GM10248 (cell line): ENCODE results near the gene GNB1L.

Source experiments
- CTCF ChIA-PET: fragments of 300-600 bp; sonication (Branson Sonifier 250); formaldehyde crosslinking; extraction: SDS; loops from one replicate; lab custom pipeline; 2021; ENCODE audit warnings: antibody characterized with exemption; lab: Yijun Ruan, JAX
- POLR2A ChIA-PET: fragments of 350-650 bp; sonication (Branson Sonifier 250); formaldehyde crosslinking; extraction: SDS; loops from one replicate; lab custom pipeline; 2020; ENCODE audit warnings: antibody characterized with exemption; lab: Yijun Ruan, JAX
- DNase-seq: peaks from one replicate; pipeline ENCODE4 v3.0.0; 2012; ENCODE audit errors: extremely low spot score
- TF ChIP-seq, protein P1 (sequence below): IDR thresholded peaks from 2 replicates; pipeline ENCODE4 v1.5.1; 2012; ENCODE audit warnings: mild to moderate bottlenecking, low read depth; ENCODE audit errors: extremely low read depth, missing control alignments, control extremely low read depth

Gene GNB1L

DNA sequence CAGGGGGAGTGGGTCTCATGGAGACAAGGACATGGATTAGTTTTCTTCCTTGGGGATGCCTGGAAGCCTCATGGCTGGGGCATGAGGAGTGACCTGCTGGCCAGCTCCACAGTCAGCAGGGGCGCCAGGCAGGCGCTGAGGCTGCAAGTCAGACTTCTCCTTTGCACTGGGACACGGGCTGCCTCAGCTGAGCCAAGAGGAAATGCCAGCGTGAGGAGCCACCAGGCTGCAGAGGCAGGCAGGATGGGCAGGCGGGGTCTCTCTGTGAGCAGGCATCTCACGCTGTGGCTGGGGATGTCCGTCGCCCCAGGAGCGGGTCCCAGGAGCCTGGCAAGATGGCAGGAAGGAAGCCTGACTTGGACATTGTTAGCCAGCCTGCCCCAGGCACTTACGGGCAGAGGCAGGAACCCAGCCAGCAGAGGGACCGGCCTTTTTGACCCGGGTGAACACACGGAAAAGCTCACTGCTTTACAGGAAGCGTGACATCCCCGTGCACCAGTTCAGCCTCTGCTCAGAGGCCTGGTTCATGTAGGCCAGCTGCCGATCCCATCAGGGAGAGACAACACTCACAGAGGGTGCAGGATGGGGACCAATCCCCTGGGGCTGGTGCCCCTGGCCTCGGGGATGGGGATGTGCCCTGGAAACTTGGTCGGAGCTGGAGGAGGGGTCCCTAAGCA, 10.2 kb downstream of the GNB1L start:
- ChIA-PET CTCF (interaction anchor here (0.9 kb wide), 1 partner anchor 20 kb away, joined by 4 read pairs; no protein-coding TSS in a partner anchor), POLR2A (no interaction called here)
- DNase-seq: no peak
- TF ChIP-seq, protein P1, sequence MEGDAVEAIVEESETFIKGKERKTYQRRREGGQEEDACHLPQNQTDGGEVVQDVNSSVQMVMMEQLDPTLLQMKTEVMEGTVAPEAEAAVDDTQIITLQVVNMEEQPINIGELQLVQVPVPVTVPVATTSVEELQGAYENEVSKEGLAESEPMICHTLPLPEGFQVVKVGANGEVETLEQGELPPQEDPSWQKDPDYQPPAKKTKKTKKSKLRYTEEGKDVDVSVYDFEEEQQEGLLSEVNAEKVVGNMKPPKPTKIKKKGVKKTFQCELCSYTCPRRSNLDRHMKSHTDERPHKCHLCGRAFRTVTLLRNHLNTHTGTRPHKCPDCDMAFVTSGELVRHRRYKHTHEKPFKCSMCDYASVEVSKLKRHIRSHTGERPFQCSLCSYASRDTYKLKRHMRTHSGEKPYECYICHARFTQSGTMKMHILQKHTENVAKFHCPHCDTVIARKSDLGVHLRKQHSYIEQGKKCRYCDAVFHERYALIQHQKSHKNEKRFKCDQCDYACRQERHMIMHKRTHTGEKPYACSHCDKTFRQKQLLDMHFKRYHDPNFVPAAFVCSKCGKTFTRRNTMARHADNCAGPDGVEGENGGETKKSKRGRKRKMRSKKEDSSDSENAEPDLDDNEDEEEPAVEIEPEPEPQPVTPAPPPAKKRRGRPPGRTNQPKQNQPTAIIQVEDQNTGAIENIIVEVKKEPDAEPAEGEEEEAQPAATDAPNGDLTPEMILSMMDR: no peak

GRCh38 chr22:19843857-19844376, 10.8 kb downstream of the GNB1L start:
- CTCF ChIA-PET: no interaction called here
- TF ChIP-seq, protein P1: no peak
- no peak for DNase-seq
- POLR2A ChIA-PET: no interaction called here

GRCh38 chr22:19843107-19843856, 11.4 kb downstream of the GNB1L start:
- CTCF ChIA-PET: interaction anchor here (1.3 to 1.4 kb wide), 2 partner anchors 12 to 18 kb away, joined by 3 read pairs; no protein-coding TSS in a partner anchor
- TF ChIP-seq, protein P1: no peak
- POLR2A ChIA-PET: no interaction called here
- no peak for DNase-seq

- POLR2A ChIA-PET: no interaction called here
- DNase-seq: no peak
- TF ChIP-seq, protein P1: no peak
- CTCF ChIA-PET: interaction anchor here (1.3 to 1.4 kb wide), 2 partner anchors 13 to 18 kb away, joined by 3 read pairs; no protein-coding TSS in a partner anchor
Observed at GRCh38 chr22:19842393-19843106, 12.1 kb downstream of the GNB1L start.

GRCh38 chr22:19841641-19842392, 12.9 kb downstream of the GNB1L start:
- TF ChIP-seq, protein P1: peak; percentile 25
- DNase-seq: no peak
- POLR2A ChIA-PET: no interaction called here
- CTCF ChIA-PET: interaction anchor here (0.8 to 1.4 kb wide), 4 partner anchors 14 to 170 kb away, joined by 3 to 7 read pairs (median 4); no protein-coding TSS in a partner anchor
